Right renal cortex interstitium (tissue), 3 donors: ENCODE measurements around the gene BRD2. TPM values are rescaled to one million over a fixed set of nuclear protein-coding genes. Genes with fewer than 3 reads are reported as not detected.
A peak's percentile ranks its signal among the peaks of the same experiment; 100 is the strongest.

ENCODE experiments used
- DNase-seq, 3 donors: peaks; one replicate each; pipeline ENCODE4 v3.0.0-alpha.2; 2013; ENCODE audit warnings: low read depth in 3 of 3, low spot score in 2 of 3
- polyA plus RNA-seq, 3 donors: library from polyadenylated mRNA; unstranded; fragments of 120-200 nt; gene quantifications; one replicate each; pipeline ENCODE4 v1.2.1, GENCODE V29; 2013; ENCODE audit not compliant: insufficient read length in 3 of 3

The BRD2 gene
- polyA plus RNA-seq, 3 donors: 292 to 324 (median 307) TPM

GRCh38 chr6:32947552-32948465 lies 20.6 kb upstream of the BRD2 start:
- peak in 2 of 3 donors; percentile 47 to 61 for DNase-seq

DNA sequence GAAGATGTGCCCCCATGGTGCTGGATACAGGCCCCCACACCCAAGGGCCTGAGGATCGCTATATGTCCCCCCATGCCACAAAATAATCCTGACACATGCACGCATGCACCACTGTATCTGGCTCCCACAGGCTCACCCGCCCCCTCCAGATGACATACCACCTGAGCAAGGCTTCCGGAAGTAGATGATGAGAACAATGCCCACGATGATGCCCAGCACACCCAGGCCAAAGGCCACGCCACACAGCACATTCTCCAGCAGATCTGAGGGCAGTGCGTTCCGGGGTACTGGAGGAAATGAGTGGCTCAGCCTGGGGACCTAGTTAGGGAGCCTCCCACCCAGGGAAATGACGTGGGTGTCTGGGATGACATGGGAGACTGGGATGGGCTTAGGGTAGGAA lies 19.3 kb upstream of the BRD2 start:
- no peak for DNase-seq

DNA sequence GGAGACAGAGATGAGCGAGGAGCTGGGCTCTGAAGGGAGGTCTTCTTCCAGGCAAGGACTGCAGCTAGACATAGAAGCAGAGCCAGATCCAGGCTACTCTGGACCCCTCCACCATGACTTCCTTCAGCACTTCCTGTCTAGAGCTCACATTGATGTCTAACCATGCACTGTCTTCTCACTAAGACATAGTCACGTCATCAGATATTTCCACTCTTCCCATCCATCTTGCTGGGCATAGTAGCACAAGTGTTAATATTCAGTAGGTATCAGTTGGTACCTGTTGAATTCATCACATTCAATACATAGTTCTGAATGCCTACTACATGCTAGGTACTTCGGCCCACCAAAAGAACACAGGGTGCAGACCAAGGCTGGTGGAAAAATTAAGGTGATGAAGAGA lies 18.4 kb upstream of the BRD2 start:
- DNase-seq: no peak

DNA sequence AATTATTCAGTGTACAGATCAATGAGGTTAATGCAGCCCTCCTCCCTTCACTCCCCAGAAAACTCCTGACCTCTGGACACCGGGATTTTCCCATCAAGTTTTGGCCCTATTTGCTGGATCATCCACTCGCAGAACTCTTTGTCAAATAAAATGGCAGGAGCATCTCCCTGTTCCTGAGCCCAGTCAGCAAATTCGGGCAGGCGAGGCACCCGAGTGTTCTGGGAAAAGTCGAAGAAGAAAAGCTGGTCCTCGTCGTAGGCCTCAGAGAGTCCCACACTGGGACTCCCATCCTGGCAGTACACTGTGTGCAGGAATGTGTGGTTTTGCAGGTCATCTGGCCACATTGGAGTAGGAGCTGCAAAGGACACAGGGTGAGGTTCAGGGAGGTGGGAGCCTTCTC lies 17.9 kb upstream of the BRD2 start:
- no peak for DNase-seq

- peak in 2 of 3 donors; percentile 50 to 67 for DNase-seq
These were observed 15.3 kb upstream of the BRD2 start, which contains the start of gene HLA-DMA for GRCh38 chr6:32952817-32953739. TSS of gene HLA-DMA (minus strand) at chr6:32953097. CDS start at chr6:32953036, 61 bp downstream.

DNA sequence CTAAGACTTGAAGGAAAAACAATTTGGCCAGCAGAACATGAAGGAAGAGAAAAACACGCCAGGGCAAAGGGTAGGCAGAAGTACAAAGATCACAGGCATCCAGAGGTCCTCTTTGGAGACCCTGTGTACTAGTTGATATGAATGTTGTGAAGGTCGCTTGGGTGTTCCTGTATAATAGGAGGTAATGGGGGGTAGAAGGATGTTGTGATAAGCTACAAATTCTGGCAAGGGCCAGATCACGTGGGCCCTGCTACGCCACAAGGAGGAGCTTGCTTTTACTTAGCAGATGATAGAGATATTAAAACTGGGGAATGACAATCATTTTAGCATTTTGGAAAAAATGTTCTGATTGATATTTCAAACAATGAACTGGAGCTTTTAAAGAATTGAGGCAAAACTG lies 14.6 kb upstream of the BRD2 start:
- DNase-seq: no peak

- no peak for DNase-seq
These were observed 14.1 kb upstream of the BRD2 start for GRCh38 chr6:32954267-32954666.

DNA sequence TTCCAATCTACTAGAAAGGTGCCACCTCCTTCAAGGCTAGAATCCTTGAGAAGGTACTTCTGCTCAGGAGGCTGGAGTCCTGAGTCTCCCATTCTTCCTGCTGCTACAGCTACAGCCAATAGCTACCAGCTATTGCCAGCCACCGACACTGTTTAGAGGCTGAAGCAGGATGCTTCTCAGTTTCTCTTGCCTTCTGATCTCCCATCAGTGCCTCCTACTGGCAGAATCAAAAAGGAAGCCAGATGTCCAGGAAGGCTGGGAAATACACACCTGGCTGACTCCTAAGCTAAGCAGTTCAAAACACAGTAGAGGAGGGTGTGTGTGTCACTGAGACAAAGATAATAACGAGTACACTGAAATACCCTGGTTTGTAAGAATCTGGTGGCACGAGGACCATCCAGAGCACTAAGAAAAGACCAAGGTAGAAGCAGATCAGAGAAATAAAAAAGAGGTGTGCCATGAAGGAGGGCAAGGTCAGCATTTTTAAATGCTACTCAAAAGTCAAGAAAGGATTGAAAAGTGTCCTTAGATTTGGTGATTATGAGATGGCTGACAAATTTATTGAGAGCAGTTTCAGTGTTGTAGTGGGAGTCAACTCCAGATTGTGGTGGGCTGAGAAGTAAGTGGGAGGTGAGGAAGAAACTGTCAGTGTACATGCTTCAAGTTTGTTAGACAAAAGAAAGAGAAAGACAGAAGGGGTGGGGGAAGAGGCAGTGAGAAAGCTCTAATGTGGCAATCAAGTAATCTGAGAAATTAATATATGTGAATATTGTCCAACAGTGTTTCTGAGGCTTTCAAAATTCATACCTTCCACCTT lies 13.2 kb upstream of the BRD2 start:
- no peak for DNase-seq

GRCh38 chr6:32956176-32956575 lies 12.2 kb upstream of the BRD2 start:
- no peak for DNase-seq

DNA sequence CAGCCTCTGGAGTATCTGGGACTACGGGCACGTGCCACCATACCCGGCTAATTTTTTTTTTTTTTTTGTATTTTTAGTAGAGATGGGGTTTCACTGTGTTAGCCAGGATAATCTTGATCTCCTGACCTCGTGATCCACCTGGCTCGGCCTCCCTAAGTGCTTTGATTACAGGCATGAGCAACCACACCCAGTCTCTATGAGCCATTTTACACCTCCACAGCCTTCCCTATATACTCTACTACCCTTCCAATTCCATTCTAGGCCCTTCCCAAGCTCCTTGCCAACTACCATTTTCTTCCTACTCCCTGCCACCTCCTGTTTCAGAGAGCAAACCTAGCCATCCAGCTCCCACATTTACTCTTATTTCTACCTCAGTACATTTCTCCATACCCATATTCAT lies 7.8 kb upstream of the BRD2 start:
- DNase-seq: no peak

- DNase-seq: no peak
These were observed 6.1 kb upstream of the BRD2 start for GRCh38 chr6:32962213-32962826.

- no peak for DNase-seq
These were observed 4.5 kb upstream of the BRD2 start for GRCh38 chr6:32963866-32964265.

DNA sequence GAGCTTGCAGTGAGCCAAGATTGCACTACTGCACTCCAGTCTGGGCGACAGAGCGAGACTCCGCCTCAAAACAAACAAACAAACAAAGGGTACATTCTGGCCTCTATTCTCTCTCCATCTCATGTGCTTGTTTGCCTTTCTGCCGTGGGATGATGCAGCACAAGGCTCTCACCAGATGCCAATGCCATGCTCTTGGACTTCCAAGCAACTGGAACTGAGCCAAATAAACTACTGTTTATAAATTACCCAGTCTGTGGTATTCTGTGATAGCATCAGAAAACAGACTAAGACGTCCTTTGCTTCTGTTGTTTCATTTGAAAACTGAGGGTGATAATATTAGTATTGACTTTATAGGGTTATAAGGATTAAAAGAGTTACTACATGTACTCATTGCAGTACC lies 3.6 kb upstream of the BRD2 start:
- DNase-seq: no peak

GRCh38 chr6:32967151-32968091 lies 973 bp upstream of the BRD2 start:
- no peak for DNase-seq

GRCh38 chr6:32968867-32969684 lies 682 bp downstream of the BRD2 start:
- DNase-seq: peak in 1 of 3 donors; percentile 57

DNA sequence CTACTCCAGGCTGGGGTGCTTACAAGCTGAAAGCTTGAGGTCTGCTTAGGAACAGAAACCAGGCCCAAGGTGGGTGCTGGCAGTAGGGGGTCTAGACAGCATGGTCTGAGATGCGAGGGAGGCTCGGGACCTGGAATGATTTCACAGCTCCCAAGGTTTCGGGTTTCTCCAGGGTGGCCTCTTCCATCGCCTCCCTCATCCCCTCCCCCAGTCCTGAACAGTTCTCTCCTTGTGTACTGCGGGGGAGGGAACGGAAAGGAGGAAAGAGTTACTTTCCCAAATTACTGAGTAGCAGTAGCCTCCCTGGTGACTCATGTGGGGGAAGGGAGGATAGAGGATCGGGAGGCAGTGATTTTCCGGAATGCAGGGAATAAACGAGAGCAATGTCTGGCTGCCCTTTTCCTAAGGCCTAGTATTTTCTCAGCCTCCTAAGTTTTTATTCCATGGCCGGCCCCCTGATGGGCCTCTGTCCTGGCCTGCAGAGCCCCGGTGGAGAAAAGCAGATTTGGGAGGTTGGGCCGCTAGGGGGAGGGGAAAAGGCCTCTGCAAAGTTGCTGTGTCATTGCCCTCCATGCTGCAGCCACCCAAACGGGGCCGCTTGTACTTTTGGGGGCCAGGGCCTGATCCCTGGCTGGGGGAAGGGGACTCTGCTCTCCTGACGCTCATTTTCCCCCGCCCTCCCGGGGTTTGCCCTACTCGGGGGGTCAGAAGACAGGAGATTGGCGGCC lies 1.5 kb downstream of the BRD2 start:
- peak; percentile 88 to 91 (median 88) for DNase-seq
